A549 (cell line): ENCODE data around the gene SPINK4.

ENCODE experiments used
- BHLHE40 ChIP-seq: IDR thresholded peaks from 2 replicates; pipeline ENCODE4 v1.6.1; 2012; ENCODE audit warnings: low read depth, low read length, inconsistent platforms
- CBX2 ChIP-seq: fragments of 200-600 bp; sonication (generic); IDR thresholded peaks from 2 replicates; pipeline ENCODE4 v1.6.1; 2016; ENCODE audit warnings: low read depth, mild to moderate bottlenecking, borderline replicate concordance
- CEBPB ChIP-seq, 2 experiments: fragments of >200 bp in 1 of 2; sonication (Bioruptor Twin) in 1 of 2; formaldehyde crosslinking in 1 of 2; IDR thresholded peaks; 2 replicates each; pipeline ENCODE4 v1.6.1; 2012 to 2016
- CTCF ChIP-seq: fragments of >200 bp; sonication (Bioruptor Twin); formaldehyde crosslinking; IDR thresholded peaks from 3 replicates; pipeline ENCODE4 v1.5.1; 2016
- HES2 ChIP-seq: fragments of >200 bp; sonication (Bioruptor Twin); formaldehyde crosslinking; IDR thresholded peaks from 2 replicates; pipeline ENCODE4 v1.6.1; 2016
- HMGXB4 ChIP-seq: fragments of 250-450 bp; sonication (Bioruptor Pico); IDR thresholded peaks from 2 replicates; pipeline ENCODE4 v1.5.0; 2021; ENCODE audit warnings: mild to moderate bottlenecking, moderate library complexity, borderline replicate concordance
- PBX3 ChIP-seq: IDR thresholded peaks from 2 replicates; pipeline ENCODE4 v1.6.1; 2012
- POLR2A ChIP-seq: IDR thresholded peaks from 2 replicates; pipeline ENCODE4 v1.6.1; 2012; ENCODE audit warnings: mild to moderate bottlenecking, low read length
- RAD21 ChIP-seq, 2 experiments: fragments of >200 bp in 1 of 2; sonication (Bioruptor Twin) in 1 of 2; formaldehyde crosslinking in 1 of 2; IDR thresholded peaks in 1 of 2; conservative IDR thresholded peaks in 1 of 2; 2 replicates in 1 of 2; 3 replicates in 1 of 2; pipeline ENCODE4 v1.6.1; 2012 to 2018; ENCODE audit warnings: inconsistent platforms in 1 of 2
- SREBF2 ChIP-seq: fragments of 450-650 bp; IDR thresholded peaks from 2 replicates; pipeline ENCODE4 v1.6.1; 2014; ENCODE audit warnings: mild to moderate bottlenecking, moderate library complexity

- TF ChIP-seq RAD21 (conservative IDR thresholded peaks at IDR 0.05 in 1 of 2, IDR thresholded peaks at IDR 0.05 in 1 of 2): no peak
- no peak for TF ChIP-seq CTCF
- no peak for TF ChIP-seq CEBPB (IDR thresholded peaks at IDR 0.05)
- no peak for TF ChIP-seq HMGXB4 (CRISPR knock-in tag)
- no peak for TF ChIP-seq CBX2
- TF ChIP-seq SREBF2: no peak
- TF ChIP-seq HES2: no peak
- TF ChIP-seq PBX3: no peak
- no peak for TF ChIP-seq BHLHE40
- no peak for TF ChIP-seq POLR2A
Measured at GRCh38 chr9:33220681-33221567, 19.0 kb upstream of the SPINK4 start.
